ENCODE results near the gene GNG7. TPM values are rescaled to one million over a fixed set of nuclear protein-coding genes. Genes with fewer than 3 reads are reported as not detected.
"Not testable (repeated sequence)": the region's sequence is repeated elsewhere in the genome, so short reads cannot be mapped to it uniquely, and the experiment has no call there.

GNG7 gene
- total and polyA plus RNA-seq, 2 experiments from 2014 or later = 0.11 to 0.13 TPM

DNA sequence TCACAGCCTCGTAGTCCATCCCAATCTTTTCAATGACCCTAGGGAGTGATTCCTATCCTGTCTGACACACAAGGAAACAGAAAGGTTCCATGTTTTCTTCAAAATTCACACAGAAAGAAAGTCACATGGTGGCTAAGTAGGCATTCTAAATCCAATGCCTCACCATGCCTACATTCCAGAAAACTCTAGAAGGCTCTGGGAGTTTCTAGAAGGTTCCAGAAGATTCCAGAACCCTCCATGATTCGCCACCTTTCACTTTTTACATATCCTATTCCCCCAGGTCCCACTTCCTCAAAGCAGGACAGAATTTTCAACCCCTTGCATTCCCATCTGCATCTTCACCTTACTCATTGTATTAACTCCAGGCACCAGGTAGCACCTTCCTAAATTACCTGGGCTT is 23.1 kb downstream of the GNG7 start:
- H4K20me1 ChIP-seq (ENCODE audit: insufficient read depth) = no peaks in the 10 kb centered on the region
- H3K27ac ChIP-seq = no peak overlapping the region
- no peak for DNase-seq
- 33 to 46% methylated on average over 2 of the region's 2 CpGs for WGBS, 2 experiments (ENCODE audit: low coverage in 1 of 2, low lambda C conversion rate in 2 of 2, missing lambda C conversion rate in 2 of 2)
- peaks cover 46% of the 10 kb centered on the region for H3K27me3 ChIP-seq (replicated peaks; ENCODE audit: insufficient read depth)
- no peak overlapping the region for H2AFZ ChIP-seq
- no peak overlapping the region for H3K9ac ChIP-seq
- H3K4me1 ChIP-seq (ENCODE audit: insufficient read depth) = no peaks in the 10 kb centered on the region
- no peak overlapping the region for H3K4me3 ChIP-seq
- no peaks in the 10 kb centered on the region for H3K9me2 ChIP-seq (ENCODE audit: insufficient read depth)
- H3K9me3 ChIP-seq (ENCODE audit: low read depth) = no peaks in the 10 kb centered on the region
- H3K4me2 ChIP-seq (ENCODE audit: unreplicated experiment) = no peak overlapping the region
- H3K36me3 ChIP-seq (ENCODE audit: low read depth) = no peaks in the 10 kb centered on the region
- no peaks in the 10 kb centered on the region for H3F3A ChIP-seq (ENCODE audit: insufficient read depth)
- in situ Hi-C loops (cut with MboI) = no loop called here
- H3K79me2 ChIP-seq (ENCODE audit: insufficient read depth) = no peaks in the 10 kb centered on the region
- TF ChIP-seq EZH2 (IDR thresholded peaks at IDR 0.05; ENCODE audit: insufficient read depth, poor library complexity, severe bottlenecking) (no peak), EZH2phosphoT487 (IDR thresholded peaks at IDR 0.05; ENCODE audit: insufficient read depth, low read depth) (no peak)

- H3K9me3 ChIP-seq (ENCODE audit: low read depth); H3K4me3 ChIP-seq; H3K9ac ChIP-seq; DNase-seq; in situ Hi-C loops (cut with MboI); H2AFZ ChIP-seq; H4K20me1 ChIP-seq (ENCODE audit: insufficient read depth); H3K4me2 ChIP-seq (ENCODE audit: unreplicated experiment); H3F3A ChIP-seq (ENCODE audit: insufficient read depth); H3K79me2 ChIP-seq (ENCODE audit: insufficient read depth); H3K4me1 ChIP-seq (ENCODE audit: insufficient read depth); H3K36me3 ChIP-seq (ENCODE audit: low read depth); H3K27ac ChIP-seq; H3K9me2 ChIP-seq (ENCODE audit: insufficient read depth): not testable (repeated sequence)
- peaks cover 50% of the 10 kb centered on the region for H3K27me3 ChIP-seq (replicated peaks; ENCODE audit: insufficient read depth)
- WGBS, 2 experiments (ENCODE audit: low coverage in 1 of 2, low lambda C conversion rate in 2 of 2, missing lambda C conversion rate in 2 of 2) = 52 to 56% methylated on average over 5 of the region's 5 CpGs
These were observed 23.5 kb downstream of the GNG7 start for GRCh38 chr19:2678948-2679347.

DNA sequence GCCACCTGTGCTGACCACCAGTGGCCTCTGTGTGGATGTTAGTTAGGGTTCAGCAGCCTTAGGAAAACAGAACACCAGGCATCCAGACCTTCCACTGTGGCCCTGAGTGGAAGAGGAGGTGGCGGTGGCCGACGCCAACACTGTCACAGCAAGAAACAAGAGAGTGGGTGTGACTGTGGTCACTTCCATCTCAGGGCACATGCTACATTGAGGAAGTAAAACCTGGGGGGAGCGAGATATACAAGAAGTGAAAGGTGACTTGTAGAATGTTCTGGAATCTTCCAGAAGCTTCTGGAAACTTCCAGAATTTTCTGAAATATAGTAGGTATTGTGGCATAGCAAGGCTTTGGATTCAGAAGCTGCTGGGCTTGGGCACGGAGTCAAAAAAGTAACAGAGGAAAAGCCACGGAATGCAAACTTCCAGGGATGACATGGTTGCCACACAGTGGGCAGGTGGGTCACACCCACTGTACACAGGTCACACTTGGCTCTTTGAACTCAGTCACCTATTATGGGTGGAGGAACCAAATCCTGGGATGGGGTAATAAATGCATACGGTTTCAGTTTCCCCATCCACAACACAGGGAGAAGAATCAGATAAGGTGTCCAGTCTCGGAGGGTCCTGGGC is 24.3 kb downstream of the GNG7 start:
- H3F3A ChIP-seq (ENCODE audit: insufficient read depth) = no peaks in the 10 kb centered on the region
- no peak overlapping the region for H3K9ac ChIP-seq
- WGBS, 2 experiments (ENCODE audit: low coverage in 1 of 2, low lambda C conversion rate in 2 of 2, missing lambda C conversion rate in 2 of 2) = 53 to 59% methylated on average over 8 of the region's 8 CpGs
- DNase-seq = no peak
- no peak overlapping the region for H3K4me3 ChIP-seq
- peaks cover 52% of the 10 kb centered on the region for H3K27me3 ChIP-seq (replicated peaks; ENCODE audit: insufficient read depth)
- no peak for TF ChIP-seq EZH2 (IDR thresholded peaks at IDR 0.05; ENCODE audit: insufficient read depth, poor library complexity, severe bottlenecking)
- no peak for TF ChIP-seq EZH2phosphoT487 (IDR thresholded peaks at IDR 0.05; ENCODE audit: insufficient read depth, low read depth)
- H4K20me1 ChIP-seq (ENCODE audit: insufficient read depth) = no peaks in the 10 kb centered on the region
- H3K27ac ChIP-seq = no peak overlapping the region
- H3K36me3 ChIP-seq (ENCODE audit: low read depth) = no peaks in the 10 kb centered on the region
- H3K4me2 ChIP-seq (ENCODE audit: unreplicated experiment) = no peak overlapping the region
- no peaks in the 10 kb centered on the region for H3K79me2 ChIP-seq (ENCODE audit: insufficient read depth)
- no peak overlapping the region for H2AFZ ChIP-seq
- H3K4me1 ChIP-seq (ENCODE audit: insufficient read depth) = no peaks in the 10 kb centered on the region
- no peaks in the 10 kb centered on the region for H3K9me2 ChIP-seq (ENCODE audit: insufficient read depth)
- in situ Hi-C loops (cut with MboI) = no loop called here
- H3K9me3 ChIP-seq (ENCODE audit: low read depth) = no peaks in the 10 kb centered on the region

DNA sequence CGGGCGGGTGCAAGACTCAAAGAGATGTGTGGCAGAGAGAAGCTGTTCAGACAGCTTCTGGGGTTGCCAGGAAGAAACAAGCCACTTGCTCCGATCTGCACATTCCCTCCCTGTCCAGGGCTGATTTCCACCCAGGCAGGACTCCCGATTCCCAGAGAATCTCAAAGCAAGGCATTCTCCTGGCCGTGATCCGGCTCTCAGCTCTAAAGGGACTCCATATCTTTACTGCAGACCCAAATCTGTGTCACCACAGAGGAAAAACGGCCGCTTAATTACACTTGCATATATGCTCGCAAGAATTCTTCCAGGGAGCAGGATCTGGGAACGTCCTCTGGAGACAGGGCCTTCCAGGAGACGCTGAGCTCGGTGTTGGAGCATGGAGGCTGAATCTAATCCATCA is 25.7 kb downstream of the GNG7 start:
- DNase-seq = no peak
- no peaks in the 10 kb centered on the region for H3K36me3 ChIP-seq (ENCODE audit: low read depth)
- in situ Hi-C loops (cut with MboI) = no loop called here
- H3K4me1 ChIP-seq (ENCODE audit: insufficient read depth) = no peaks in the 10 kb centered on the region
- H2AFZ ChIP-seq = no peak overlapping the region
- H3K4me2 ChIP-seq (ENCODE audit: unreplicated experiment) = no peak overlapping the region
- 53 to 62% methylated on average over 12 of the region's 12 CpGs for WGBS, 2 experiments (ENCODE audit: low coverage in 1 of 2, low lambda C conversion rate in 2 of 2, missing lambda C conversion rate in 2 of 2)
- no peak for TF ChIP-seq EZH2 (IDR thresholded peaks at IDR 0.05; ENCODE audit: insufficient read depth, poor library complexity, severe bottlenecking)
- TF ChIP-seq EZH2phosphoT487 (IDR thresholded peaks at IDR 0.05; ENCODE audit: insufficient read depth, low read depth) = no peak
- no peaks in the 10 kb centered on the region for H3F3A ChIP-seq (ENCODE audit: insufficient read depth)
- no peaks in the 10 kb centered on the region for H3K9me2 ChIP-seq (ENCODE audit: insufficient read depth)
- no peaks in the 10 kb centered on the region for H3K9me3 ChIP-seq (ENCODE audit: low read depth)
- H4K20me1 ChIP-seq (ENCODE audit: insufficient read depth) = no peaks in the 10 kb centered on the region
- H3K27me3 ChIP-seq (replicated peaks; ENCODE audit: insufficient read depth) = peaks cover 52% of the 10 kb centered on the region
- no peak overlapping the region for H3K27ac ChIP-seq
- no peaks in the 10 kb centered on the region for H3K79me2 ChIP-seq (ENCODE audit: insufficient read depth)
- H3K4me3 ChIP-seq = no peak overlapping the region
- H3K9ac ChIP-seq = no peak overlapping the region

DNA sequence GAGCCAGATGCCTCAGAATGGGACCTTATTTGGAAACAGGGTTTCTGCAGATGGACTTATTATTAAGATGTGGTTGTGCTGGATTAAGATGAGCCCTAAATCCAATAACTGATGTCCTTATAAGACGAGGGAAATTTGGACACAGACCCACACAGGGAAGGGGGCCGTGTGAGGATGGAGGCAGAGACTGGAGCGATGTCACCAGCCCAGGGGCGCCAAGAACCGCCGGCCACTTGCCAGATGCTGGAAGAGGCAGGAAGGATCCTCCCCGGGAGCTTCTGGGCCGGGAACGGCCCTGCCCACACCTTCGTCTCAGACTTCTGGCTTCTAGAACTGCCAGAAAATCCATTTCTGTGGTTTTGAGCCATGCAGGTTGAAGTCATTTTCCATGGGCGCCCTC is 26.6 kb downstream of the GNG7 start:
- H3K27ac ChIP-seq = no peak overlapping the region
- in situ Hi-C loops (cut with MboI) = no loop called here
- H3K4me1 ChIP-seq (ENCODE audit: insufficient read depth) = no peaks in the 10 kb centered on the region
- TF ChIP-seq EZH2 (IDR thresholded peaks at IDR 0.05; ENCODE audit: insufficient read depth, poor library complexity, severe bottlenecking) (peak; percentile 68), EZH2phosphoT487 (IDR thresholded peaks at IDR 0.05; ENCODE audit: insufficient read depth, low read depth) (no peak)
- H3K4me2 ChIP-seq (ENCODE audit: unreplicated experiment) = no peak overlapping the region
- no peak for DNase-seq
- H3K27me3 ChIP-seq (replicated peaks; ENCODE audit: insufficient read depth) = peaks cover 52% of the 10 kb centered on the region
- no peak overlapping the region for H2AFZ ChIP-seq
- no peaks in the 10 kb centered on the region for H3K9me2 ChIP-seq (ENCODE audit: insufficient read depth)
- H3K79me2 ChIP-seq (ENCODE audit: insufficient read depth) = no peaks in the 10 kb centered on the region
- 7 to 9% methylated on average over 11 of the region's 11 CpGs for WGBS, 2 experiments (ENCODE audit: low coverage in 1 of 2, low lambda C conversion rate in 2 of 2, missing lambda C conversion rate in 2 of 2)
- H3K9ac ChIP-seq = no peak overlapping the region
- H3K4me3 ChIP-seq = no peak overlapping the region
- no peaks in the 10 kb centered on the region for H3F3A ChIP-seq (ENCODE audit: insufficient read depth)
- H4K20me1 ChIP-seq (ENCODE audit: insufficient read depth) = no peaks in the 10 kb centered on the region
- no peaks in the 10 kb centered on the region for H3K9me3 ChIP-seq (ENCODE audit: low read depth)
- H3K36me3 ChIP-seq (ENCODE audit: low read depth) = no peaks in the 10 kb centered on the region
